ENCODE results near the gene AP2A2.

The AP2A2 gene

DNA sequence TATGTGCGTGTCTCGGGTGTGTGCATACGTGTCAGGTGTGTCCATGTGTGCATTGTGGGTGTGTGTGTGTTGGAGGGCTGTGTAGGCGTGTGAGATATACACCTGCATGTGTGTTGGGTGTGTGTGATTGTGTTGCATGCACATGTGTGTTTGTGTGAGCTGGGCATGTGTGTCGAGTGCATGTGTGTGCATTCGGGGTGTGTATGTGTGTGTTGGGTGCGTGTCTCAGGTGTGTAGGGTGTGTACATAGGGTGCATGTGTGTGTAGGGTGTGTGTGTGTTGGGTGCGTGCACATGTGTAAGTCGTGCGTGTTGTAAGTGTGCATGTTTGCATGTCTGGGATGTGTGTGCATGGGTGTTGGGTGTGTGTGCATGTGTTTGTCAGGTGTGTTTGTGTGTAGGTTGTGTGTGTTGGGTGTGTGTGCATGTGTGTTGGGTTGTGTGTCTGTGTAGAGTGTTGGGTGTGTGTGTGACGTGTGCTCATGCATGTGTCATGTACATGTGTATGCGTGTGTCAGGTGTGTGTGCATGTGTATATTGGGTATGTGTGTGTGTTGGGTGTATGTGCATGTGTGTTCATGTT lies 106.7 kb downstream of the AP2A2 start:
- no peak for DNase-seq

DNA sequence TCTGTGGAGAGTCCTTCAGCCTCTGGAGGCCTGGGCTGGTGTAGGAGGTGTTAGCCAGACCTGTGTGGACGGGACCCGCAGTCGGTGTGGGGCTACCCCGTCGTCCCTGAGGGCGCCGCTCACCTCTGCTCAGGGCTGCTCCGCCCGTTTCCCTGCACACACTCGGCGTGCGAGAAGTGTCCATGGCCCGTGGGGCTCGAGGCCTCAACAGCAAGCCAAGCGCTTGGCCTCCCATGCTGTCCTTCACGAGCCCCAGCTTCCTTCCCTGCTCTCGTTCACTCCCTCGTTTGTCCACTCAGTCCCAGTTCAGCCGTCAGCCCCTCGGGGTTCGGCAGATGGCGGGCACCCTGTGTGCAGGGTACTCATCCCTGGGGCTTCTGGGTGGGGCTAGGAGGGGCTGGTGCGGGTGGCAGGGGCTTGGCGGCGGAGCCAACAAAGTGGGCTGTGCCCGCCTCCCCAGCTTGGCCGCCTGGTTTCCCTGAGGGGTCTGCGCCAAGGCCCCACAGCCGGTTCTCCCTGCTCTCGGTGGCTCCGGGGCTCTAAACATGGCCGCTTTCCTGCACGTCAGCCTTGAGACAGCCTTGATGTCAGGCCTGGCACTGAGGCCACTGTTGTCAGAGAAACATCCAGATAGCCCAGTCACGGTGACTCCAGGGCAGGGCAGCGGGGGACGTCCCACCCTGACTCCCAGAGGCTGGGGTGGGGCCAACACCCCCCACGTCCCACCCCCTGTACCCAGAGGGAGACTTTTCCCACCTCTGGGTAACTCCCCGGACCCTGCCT lies 107.5 kb downstream of the AP2A2 start:
- DNase-seq: no peak

DNA sequence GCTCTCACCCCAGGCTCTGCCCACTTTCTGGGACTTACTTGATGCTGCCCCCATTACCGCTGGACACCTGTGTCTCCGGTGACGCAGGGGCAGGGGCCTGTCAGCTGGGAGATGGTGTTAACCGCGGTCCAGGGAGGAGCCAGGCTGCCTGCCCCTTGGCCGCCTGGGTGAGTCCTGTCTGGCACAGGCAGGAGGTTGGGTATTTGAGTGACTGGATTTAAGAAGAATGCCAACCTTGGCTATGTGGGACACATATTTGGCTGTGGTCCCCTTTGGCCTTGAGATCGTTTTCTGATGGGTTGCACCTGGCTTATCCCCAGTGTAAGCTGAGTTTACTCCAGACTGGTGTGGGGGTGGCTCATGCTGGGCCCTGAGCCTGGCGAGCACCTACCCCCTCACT lies 108.3 kb downstream of the AP2A2 start:
- DNase-seq: no peak

DNA sequence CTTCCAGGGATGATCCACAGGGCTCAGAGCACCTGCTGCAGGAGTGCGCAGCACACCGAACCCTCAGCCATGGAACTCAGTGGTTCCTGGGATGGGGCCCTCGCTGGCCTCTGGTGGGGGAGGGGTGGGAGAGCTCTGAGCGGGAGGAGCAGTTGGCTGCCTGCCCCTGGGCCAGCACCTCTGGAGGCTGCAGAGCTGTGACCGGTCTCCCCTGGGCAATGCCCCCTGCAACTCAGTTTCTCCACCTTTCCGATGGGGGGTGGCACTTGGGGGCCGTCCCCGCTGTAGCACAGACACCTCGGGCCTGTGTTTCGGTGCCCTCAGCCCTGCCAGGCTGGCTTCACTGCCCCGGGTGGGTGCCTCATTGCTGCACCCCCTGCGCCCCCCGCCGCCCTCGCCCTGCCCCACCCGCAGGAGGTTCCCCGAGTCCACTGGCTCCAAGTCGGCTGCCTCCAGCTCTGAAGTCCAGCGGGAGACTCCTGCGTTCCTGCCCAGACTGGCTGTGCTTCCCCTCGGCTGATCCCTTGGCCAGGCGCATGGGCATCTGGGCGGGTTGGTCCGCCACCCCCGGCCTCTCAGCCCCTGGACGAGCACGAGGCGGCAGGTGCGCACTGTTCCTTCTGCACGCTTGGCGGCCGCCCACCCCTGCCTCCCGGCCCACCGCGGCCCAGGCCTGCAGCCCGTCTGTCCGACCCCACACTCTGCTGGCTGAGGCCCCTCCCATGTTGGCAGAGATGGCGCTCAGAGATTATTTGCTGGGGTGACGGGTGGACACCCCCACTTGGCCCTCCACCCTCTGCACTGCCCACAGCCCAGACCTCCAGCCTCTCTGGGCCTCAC lies 109.0 kb downstream of the AP2A2 start:
- no peak for DNase-seq

DNA sequence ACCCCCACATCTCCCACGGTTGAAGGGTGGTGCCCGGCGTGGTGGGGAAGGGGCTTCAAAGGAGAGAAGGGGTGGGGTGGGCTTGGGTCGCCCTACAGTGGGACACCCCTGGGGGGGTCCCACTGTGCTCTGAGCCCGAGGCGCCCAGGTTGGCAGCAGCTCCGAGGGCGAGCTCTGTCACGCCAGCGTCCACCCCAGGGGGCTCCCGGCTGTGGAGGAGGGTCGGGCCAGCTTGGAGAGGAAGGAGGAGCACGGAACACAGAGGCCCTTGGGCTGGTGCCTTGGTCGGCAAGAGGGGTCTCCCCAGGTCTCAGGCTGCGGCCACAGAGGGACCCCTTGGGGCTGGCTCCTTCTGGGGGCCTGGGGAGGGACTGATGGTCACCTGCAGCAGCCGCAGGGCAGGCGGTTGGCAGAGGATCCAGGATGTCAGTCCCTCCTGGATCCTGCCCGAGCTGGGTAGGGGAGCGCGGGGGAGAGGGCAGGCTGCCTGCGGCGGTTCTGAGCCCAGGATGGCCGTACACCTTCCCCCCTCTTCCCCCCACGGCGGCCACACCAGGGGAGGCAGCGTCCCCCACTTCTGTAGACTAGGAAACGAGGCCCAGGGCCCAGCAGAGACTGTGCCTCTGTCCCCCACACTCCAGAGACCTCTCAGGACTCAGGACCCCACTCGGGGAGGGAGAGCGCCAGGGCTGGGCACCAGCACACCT lies 110.1 kb downstream of the AP2A2 start:
- no peak for DNase-seq

DNA sequence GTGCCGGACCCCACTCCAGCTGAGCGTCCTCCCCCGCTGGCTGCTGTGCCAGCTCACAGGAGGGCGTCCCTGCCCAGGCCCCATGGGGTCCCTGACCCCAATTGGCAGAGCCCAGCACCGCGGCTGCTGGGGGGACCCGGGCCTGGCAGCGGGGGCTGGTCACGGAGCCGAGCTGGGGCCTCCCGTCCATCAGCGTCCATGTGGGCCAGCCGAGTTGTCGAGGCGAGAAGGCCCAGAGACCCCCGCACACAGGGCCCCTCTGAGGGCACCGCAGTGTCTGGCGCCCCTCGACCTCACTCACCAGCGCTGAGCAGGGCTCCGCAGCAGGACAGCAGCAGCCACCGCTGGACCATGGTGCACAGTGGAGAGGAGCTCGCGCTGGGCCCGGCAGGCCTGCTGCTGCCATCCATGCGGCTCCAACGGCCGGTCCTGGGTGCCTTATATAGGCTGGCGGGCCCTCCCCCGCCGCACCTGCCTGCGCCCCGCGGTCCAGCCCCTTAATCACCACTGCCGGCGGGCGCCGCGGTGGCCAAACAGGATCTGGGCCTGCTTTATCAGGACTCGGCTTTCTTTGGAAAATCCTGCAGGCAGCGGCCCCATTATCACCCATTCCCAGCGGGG lies 110.7 kb downstream of the AP2A2 start, which contains the start of gene MUC6:
TSS of gene MUC6 (minus strand) at position 416 of the 621 bp plus-strand sequence. CDS start at position 353, 63 bp downstream.
- no peak for DNase-seq

DNA sequence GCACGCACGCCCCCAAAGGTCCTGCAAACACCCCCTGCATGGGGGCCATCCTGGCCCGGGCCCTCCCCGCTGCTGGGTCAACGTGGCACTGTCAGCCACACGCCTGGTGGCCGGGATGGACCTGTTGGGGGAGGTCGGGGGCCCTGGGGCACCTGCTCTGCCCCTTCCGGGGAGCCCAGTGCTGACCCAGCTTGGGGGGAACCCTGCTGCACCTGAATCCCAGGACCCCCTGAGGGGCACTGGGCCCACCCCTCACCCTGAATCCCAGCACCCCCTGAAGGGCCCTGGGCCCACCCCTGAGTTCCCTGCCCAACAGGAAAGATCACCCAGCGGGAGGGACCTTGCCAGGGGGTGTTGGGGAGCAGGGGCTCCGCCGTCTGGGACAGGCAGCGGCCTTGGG lies 111.3 kb downstream of the AP2A2 start:
- DNase-seq: no peak

DNA sequence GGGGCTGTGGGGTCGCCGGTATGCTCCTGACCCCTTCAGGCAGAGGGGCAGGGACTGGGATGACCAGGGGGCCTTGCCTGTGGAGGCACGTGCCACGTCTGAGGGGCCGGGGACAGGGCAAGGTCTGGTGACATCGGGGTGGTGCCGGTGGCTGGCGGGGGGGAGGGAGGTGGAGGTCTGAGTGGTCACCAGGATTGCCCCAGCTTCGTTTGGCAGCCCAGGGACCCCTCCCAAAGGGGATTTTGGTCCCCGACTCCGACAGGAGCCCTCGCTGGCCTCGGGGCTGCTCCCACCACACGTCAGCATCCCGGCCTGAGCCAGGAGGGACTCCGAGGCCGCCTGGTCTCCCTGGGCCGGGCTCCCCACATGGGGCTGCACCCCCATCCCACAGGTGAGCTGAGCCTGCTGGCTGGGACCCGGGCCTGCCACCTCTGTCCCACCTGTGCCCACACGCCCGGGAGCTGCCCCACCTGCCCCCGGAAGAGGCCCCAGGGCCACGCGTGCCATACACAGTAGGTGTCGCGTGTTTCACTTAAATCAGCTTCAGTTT lies 111.9 kb downstream of the AP2A2 start:
- no peak for DNase-seq

DNA sequence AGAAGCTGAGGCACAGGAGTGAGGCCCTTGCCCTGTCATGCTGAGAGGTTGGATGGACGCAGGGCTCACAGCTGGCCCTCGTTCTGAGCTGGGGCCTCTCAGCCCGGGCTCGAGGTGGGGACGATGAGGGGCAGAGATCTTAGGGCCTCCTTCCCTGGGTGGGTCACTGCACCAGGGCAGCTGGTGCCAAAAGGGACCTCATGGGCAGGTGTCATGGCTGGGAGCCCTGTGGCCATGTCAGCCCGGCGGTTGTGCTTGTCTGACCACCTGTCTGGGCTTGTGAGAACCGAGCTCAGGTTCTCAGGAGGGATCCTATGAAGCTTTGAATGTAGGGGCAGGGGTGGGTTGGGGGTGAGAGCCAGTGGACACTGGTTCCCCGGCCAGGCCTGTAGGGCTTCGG lies 112.7 kb downstream of the AP2A2 start:
- no peak for DNase-seq

DNA sequence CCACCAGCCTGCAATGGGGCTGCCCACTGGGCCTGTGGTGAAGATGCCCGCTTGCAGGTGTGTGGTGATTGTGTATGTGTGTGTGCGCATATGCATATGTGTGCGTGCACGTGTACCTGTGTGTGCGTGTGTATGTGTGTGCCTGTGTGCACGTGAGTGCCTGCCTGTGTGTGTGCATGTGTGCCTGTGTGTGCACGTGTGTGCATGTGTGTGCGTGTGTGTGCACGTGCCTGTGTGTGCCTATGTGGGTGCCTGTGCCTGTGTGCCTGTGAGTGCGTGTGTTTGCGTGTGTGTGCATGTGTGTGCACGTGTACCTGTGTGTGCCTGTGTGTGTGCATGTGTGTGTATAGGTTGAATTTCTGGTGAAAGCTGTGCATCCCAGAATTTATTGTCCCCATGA lies 113.3 kb downstream of the AP2A2 start:
- DNase-seq: no peak

DNA sequence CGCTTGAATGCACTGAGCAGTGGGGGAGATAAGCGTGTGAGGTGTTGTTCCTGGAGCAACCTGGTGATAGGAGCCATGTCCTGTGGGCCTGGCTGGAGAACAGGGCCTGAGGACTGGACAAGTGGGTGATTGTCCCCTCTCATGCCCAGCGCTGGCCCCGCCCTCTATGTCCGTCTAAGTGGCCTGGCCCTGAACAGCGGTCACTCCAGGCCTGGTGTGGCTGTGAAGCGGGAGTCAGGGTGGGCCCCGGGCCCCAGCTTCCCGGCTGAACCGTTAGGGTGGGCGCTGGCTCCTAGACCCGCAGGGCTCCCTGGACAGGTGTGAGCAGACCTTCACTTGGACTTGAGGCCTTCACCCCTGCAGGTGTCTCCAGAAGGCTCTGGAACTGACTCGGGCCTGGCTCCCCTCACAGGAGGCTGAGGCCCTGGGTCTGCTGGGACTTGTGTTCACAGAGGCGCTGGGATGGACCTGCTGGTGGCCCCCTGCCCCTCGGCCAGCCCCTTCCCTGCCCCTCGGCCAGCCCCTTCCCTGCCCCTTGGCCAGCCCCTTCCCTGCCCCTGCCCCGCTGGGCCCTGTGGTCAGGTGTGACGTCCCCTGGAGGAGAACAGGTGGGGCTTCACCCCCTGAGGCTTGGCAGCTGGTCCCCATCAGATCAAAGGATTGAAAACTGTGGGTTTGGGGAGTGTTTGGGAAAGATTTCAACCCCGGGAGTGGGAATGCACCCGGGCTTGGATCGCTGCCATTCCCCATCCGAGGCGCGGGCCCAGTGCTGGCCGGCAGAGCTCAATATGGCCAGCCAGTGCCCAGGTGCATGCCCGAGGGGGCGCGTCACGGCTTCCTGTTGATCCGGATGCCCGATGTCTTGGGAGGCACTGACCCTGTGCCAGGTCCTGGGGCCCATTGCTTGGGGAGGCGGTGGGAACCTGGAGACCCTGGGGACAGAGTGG lies 114.1 kb downstream of the AP2A2 start:
- DNase-seq: no peak

DNA sequence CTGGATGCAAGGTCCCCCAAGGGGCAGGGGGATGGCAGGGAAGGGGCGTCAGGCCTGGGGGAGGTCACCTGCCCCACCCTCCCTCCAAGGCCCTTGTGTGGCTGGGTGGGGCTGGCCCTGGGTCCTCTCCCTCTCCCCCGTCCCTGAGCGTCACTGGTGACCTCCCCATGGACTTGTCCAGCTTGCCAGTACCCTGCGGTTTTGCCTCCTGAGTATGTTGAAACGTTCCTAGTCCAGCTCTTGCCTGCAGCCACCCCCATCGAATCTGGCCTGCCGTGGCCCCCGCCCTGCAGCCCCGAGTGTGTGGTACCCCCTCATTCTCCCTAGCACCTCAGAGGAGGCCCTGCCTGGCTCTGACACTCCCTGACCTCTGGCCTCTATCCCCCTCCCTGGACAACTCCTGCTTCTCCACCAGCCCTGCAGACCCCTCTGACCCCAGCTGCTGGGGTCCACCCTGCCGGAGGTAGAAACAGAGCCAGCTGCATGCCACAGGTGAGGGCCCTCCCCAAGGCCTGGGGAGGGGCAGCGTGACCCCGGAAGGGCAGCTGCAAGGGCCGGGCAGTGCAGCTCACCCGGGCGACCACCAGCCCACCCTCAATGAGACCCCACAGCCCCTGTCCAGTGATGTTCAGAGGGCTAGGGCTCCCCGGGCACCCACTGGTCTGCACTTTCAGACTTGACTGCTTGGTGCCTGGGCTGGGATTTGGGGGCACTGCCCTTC lies 114.9 kb downstream of the AP2A2 start:
- DNase-seq: no peak

DNA sequence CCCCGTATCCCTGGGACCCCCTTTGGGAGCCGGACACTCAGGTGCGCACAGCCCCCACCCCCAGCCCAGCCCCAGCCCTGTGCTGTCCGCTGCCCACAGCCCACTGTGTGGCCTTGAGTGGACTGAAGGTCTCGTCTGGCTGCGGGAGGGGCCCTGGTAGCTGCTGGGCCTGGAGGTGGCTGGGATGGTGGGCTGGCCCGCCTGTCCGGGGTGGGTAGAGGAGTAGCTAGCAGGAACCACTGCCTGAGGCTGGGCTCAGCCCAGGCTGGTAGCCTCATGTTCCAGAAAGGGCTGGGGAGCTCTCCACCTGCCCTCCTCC lies 115.4 kb downstream of the AP2A2 start:
- no peak for DNase-seq

DNA sequence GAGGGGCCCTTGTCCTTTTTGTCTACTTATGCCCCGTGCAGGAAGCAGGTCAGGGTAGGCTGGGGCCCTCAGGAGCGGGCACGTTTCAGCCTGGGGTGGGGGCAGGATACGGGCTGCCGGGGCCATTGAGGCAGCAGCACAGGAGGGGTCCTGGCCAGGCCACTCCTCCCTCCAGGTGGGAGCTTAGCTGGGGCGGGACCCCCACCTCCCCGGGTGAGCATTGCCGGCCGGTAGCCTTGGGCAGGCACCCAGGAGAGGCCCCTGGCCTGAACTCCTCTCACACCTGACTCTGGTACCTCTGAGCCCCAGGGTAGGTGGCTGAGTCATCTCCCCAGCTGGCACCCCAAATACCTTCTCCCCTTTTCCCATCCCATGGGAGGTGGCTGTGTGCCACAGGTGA lies 115.8 kb downstream of the AP2A2 start:
- DNase-seq: no peak

DNA sequence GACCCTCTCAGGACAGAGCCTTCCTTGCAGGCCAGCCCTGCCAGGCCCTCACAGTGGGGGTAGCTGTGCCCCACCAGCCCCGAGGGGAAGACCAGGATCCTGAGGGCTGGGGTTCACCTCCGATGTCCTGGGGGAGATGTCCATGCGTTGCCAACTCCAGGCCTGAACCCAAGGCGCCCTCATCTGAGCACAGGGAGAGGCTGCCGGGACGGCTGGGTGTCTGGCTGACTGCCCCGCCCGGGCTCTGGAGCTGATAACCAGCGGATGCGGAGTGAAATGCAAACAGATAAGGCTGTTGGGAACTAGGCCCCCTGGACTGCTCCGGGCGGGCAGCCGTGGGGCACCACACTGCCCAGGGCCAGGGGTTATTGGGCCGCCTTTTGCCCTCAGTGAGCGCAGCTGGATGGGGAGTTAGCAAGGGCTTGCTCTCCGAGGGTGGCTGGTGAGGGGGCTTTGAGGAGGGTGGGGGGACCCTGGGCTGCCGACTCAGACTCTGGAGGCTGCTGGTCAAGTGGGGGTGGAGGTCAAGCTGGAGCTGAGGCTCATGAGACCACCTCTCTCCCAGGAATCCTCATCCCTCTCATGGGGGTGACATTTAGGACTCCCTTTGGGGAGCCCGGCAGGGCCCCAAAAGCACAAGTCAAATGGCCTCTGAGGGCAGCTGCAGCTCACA lies 116.4 kb downstream of the AP2A2 start:
- no peak for DNase-seq

DNA sequence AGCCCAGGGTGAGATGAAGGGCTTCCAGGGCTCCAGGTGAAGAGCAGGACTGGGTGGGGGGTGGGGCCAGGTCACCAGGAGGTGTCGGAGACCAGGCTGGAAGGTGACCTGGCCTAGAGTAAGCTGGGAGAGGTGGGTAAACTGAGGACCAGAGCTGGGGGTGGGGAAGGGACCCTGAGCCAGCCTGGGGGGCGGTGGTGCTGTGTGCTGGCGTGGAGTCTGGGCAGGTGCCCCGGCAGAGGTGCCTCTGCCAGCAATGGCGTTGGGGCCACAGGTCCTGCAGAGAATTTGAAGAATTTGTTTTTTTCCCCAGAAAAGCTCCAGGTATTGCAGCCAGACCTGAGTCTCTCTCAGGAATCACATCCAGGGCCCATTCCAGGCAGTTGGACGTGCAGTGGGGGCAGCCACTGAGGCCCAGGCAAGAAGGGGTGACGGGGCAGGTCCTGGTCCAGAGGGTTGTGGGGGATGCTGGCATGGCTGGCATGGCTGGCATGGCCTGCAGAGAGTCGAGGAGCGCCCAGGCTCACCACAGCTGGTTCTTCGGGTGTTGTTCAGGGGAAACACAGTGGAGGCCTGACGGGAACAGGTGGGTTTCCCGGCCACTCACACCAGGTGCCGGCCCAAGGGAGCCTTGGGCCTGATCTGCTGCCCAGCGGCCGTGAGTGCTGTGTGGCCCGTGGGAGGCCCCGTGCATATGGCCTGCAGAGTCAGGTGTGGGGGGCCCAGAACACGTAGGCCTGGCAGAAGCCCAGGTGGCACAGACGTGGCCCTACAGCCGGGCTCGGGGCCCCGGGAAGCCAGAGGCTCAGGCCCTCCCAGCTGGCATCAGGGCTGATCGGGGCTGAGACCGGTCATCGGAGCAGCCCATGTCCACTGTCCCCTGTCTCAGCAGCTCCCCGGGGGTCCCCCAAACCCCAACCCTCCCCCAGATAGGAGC lies 117.2 kb downstream of the AP2A2 start:
- no peak for DNase-seq

DNA sequence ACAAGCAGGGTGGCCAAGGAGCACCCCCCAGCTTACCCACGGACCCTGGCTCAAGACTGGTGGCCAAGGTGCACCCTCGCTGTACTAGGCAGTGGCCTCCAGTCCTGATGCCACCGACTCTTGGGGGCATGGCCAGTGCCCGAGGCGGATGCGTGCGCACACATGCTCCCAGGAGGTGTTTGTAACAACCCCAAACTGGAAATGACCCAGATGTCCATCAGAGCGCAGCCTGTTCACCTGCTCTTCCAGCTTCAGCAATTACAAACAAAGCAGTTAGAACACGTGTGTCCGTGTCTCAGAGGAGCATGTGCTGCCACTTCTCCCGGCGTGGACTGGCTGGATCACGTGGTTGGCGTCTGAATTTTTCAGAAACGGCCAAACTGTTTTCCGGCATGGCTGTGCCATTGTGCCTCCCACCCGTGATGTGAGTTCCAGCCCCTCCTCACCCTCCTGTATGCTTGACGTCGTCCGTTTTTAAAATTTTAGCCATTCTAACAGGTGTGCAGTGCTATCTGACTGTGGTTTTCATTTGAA lies 118.0 kb downstream of the AP2A2 start:
- no peak for DNase-seq

DNA sequence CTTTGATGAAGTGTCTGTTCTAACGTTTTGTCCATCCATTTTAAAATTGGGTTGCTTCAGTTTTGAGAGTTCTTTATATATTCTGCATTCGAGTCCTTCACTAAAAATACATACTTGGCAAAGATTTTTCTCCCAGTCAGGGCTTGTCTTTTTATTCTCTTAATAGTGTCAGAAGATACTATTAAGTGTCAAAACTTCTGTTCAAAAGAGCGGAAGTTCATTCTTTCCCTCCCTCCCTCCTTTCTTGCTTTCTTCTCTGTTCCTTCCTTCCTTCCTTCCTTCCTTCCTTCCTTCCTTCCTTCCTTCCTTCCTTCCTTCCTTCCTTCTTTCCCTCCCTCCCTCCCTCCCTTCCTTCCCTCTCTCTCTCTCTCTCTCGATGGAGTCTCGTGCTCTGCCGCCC lies 118.5 kb downstream of the AP2A2 start:
- DNase-seq: no peak
